MM.1S (cell line): ENCODE measurements around the gene ZAP70.

Experiments used
- EZH2 ChIP-seq: fragments of 300-600 bp; sonication (generic); optimal IDR thresholded peaks from 2 replicates; pipeline ENCODE3; 2017; ENCODE audit warnings: low read depth, mild to moderate bottlenecking, antibody characterized with exemption, low read length, mixed read lengths
- EZH2phosphoT487 ChIP-seq: fragments of 300-600 bp; sonication (generic); IDR thresholded peaks from 2 replicates; pipeline ENCODE4 v1.6.1; 2018; ENCODE audit warnings: antibody characterized with exemption, low read length
- TF ChIP-seq, protein P1 (sequence below): fragments of 300-600 bp; sonication (generic); IDR thresholded peaks from 2 replicates; pipeline ENCODE4 v1.5.1; 2016; ENCODE audit warnings: antibody characterized with exemption, low read length, mixed read lengths

DNA sequence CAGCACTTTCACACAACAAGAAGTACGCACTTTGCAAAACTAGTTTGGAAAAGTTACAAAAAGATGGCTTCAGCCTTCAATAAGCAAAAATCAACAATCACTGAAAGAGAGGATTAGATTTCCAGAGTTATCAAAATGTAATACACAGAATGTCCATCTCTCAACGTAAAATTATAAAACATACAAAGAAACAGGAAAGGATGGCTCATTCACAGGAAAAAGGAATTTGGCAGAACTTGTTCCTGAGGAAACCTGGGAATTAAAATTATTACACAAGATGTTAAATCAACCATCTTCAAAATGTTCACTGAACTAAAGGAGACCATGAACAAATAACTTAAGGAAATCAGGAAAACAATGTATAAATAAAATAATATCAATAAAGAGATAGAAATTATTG, 35.9 kb upstream of the ZAP70 start:
- TF ChIP-seq, protein P1, sequence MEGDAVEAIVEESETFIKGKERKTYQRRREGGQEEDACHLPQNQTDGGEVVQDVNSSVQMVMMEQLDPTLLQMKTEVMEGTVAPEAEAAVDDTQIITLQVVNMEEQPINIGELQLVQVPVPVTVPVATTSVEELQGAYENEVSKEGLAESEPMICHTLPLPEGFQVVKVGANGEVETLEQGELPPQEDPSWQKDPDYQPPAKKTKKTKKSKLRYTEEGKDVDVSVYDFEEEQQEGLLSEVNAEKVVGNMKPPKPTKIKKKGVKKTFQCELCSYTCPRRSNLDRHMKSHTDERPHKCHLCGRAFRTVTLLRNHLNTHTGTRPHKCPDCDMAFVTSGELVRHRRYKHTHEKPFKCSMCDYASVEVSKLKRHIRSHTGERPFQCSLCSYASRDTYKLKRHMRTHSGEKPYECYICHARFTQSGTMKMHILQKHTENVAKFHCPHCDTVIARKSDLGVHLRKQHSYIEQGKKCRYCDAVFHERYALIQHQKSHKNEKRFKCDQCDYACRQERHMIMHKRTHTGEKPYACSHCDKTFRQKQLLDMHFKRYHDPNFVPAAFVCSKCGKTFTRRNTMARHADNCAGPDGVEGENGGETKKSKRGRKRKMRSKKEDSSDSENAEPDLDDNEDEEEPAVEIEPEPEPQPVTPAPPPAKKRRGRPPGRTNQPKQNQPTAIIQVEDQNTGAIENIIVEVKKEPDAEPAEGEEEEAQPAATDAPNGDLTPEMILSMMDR = no peak
- TF ChIP-seq EZH2phosphoT487 (no peak), EZH2 (no peak)
